HCT116 (cell line): ENCODE results near the gene HPCAL4. TPM values are rescaled to one million over a fixed set of nuclear protein-coding genes. Genes with fewer than 3 reads are reported as not detected.
A peak's percentile ranks its signal among the peaks of the same experiment; 100 is the strongest.

Experiments
- ATAC-seq: fragments of 200-7000 bp; cut with Tn5 transposase; 2 replicates; pipeline ENCODE4 v1.9.1; 2020; ENCODE audit warnings: mild to moderate bottlenecking, moderate library complexity
- BruUV-seq: library from RNA; stranded (reverse); fragments of 400-500 nt; replicated peaks from 2 replicates; lab custom pipeline; 2021; lab: Mats Ljungman, UMichigan
- CTCF ChIA-PET: fragments of 300-600 bp; sonication (Branson Sonifier 250); formaldehyde crosslinking; loops from one replicate; lab custom pipeline; 2021; ENCODE audit warnings: antibody characterized with exemption; lab: Charles Lee
- POLR2A ChIA-PET: fragments of 300-600, 350-600 bp; sonication (Branson Sonifier 250); formaldehyde crosslinking; loops from one replicate; lab custom pipeline; 2021; ENCODE audit warnings: antibody characterized with exemption; lab: Charles Lee
- RAD21 ChIA-PET, 2 experiments: fragments of 300-600 bp; sonication (Branson Sonifier 250); formaldehyde crosslinking; loops; one replicate each; lab custom pipeline; 2023; ENCODE audit warnings: low total read pairs in 2 of 2; ENCODE audit not compliant: uncharacterized antibody in 2 of 2, unreplicated experiment in 2 of 2, low non-redundant PET in 1 of 2; lab: Charles Lee
- DNase-seq: peaks from one replicate; pipeline ENCODE4 v3.0.0-alpha.2; 2010; ENCODE audit warnings: low read depth, low spot score
- H2AFZ ChIP-seq: fragments of 200-600 bp; shearing (Covaris generic), sonication (generic); 2 replicates; pipeline ENCODE4 v1.6.1; 2017; ENCODE audit warnings: low read depth, mixed run types, mixed read lengths, antibody characterized with exemption, low read length; ENCODE audit not compliant: poor library complexity, severe bottlenecking
- H3K27ac ChIP-seq: 2 replicates; pipeline ENCODE4 v1.5.1; 2012; ENCODE audit warnings: low read depth, low read length
- H3K27me3 ChIP-seq: fragments of 200-600 bp; sonication (generic); 2 replicates; pipeline ENCODE4 v1.6.1; 2016; ENCODE audit warnings: mixed run types, low read length, mixed read lengths; ENCODE audit not compliant: insufficient read depth
- H3K36me3 ChIP-seq, 2 experiments: fragments of 200-500 bp in 1 of 2; fragments of 200-600 bp in 1 of 2; sonication (Bioruptor generic) in 1 of 2; sonication (generic) in 1 of 2; 2 replicates each; pipeline versions ENCODE4 v1.5.1 to v1.6.1; 2014 to 2016; ENCODE audit warnings: low read length in 2 of 2, inconsistent platforms in 1 of 2, mixed read lengths in 1 of 2, mixed run types in 1 of 2; ENCODE audit not compliant: insufficient read depth in 2 of 2, control insufficient read depth in 1 of 2
- H3K4me1 ChIP-seq, 2 experiments: fragments of 200-600 bp in 1 of 2; sonication (generic) in 1 of 2; 2 replicates each; pipeline versions ENCODE4 v1.5.1 to v1.6.1; 2012 to 2017; ENCODE audit warnings: low read length in 2 of 2, inconsistent platforms in 1 of 2, mild to moderate bottlenecking in 1 of 2, mixed read lengths in 1 of 2, mixed run types in 1 of 2, moderate library complexity in 1 of 2; ENCODE audit not compliant: insufficient read depth in 2 of 2, control insufficient read depth in 1 of 2
- H3K4me2 ChIP-seq: fragments of 200-600 bp; sonication (generic); 2 replicates; pipeline ENCODE4 v1.6.1; 2017; ENCODE audit warnings: mixed run types, low read length, mixed read lengths
- H3K4me3 ChIP-seq, 2 experiments: fragments of 200-600 bp in 1 of 2; sonication (generic) in 1 of 2; replicated peaks in 1 of 2; 2 replicates each; pipeline ENCODE4 v1.5.1; 2011 to 2016; ENCODE audit warnings: low read length in 2 of 2, control low read depth in 1 of 2, low read depth in 1 of 2, mild to moderate bottlenecking in 1 of 2, mixed read lengths in 1 of 2, mixed run types in 1 of 2
- H3K79me2 ChIP-seq: fragments of 200-600 bp; sonication (generic); 2 replicates; pipeline ENCODE4 v1.6.1; 2017; ENCODE audit warnings: mild to moderate bottlenecking, mixed run types, low read length, moderate library complexity, mixed read lengths; ENCODE audit not compliant: insufficient read depth
- H3K9ac ChIP-seq: fragments of 200-600 bp; sonication (generic); 2 replicates; pipeline ENCODE4 v1.6.1; 2016; ENCODE audit warnings: low read length, mixed read lengths
- H3K9me2 ChIP-seq: fragments of 200-600 bp; sonication (generic), shearing (Covaris generic); 2 replicates; pipeline ENCODE4 v1.6.1; 2017; ENCODE audit warnings: mixed run types, mild to moderate bottlenecking, moderate library complexity; ENCODE audit not compliant: insufficient read depth
- H3K9me3 ChIP-seq, 2 experiments: fragments of 200-500 bp in 1 of 2; fragments of 200-600 bp in 1 of 2; sonication (Bioruptor generic) in 1 of 2; sonication (generic) in 1 of 2; 2 replicates each; pipeline ENCODE4 v1.6.1; 2014 to 2017; ENCODE audit warnings: low read length in 2 of 2, mixed read lengths in 2 of 2, inconsistent platforms in 1 of 2, low read depth in 1 of 2, mild to moderate bottlenecking in 1 of 2, mixed run types in 1 of 2, moderate library complexity in 1 of 2; ENCODE audit not compliant: control insufficient read depth in 1 of 2, insufficient read depth in 1 of 2
- H4K20me1 ChIP-seq: fragments of 200-600 bp; sonication (generic), shearing (Covaris generic); 2 replicates; pipeline ENCODE4 v1.6.1; 2017; ENCODE audit warnings: mixed run types, mild to moderate bottlenecking, moderate library complexity; ENCODE audit not compliant: insufficient read depth
- CEBPB ChIP-seq: IDR thresholded peaks from 2 replicates; pipeline ENCODE4 v1.6.1; 2012; ENCODE audit warnings: low read depth
- CTCF ChIP-seq, 3 experiments: fragments of 200-600 bp in 1 of 3; sonication (generic) in 1 of 3; IDR thresholded peaks in 2 of 3; conservative IDR thresholded peaks in 1 of 3; 2 replicates each; pipeline ENCODE4 v1.5.1; 2012 to 2017; ENCODE audit warnings: low read depth in 2 of 3, low read length in 2 of 3, antibody characterized with exemption in 1 of 3, borderline replicate concordance in 1 of 3, control low read depth in 1 of 3, mild to moderate bottlenecking in 1 of 3, mixed read lengths in 1 of 3, mixed run types in 1 of 3, moderate library complexity in 1 of 3; ENCODE audit not compliant: insufficient read depth in 1 of 3
- EZH2 ChIP-seq: fragments of 200-600 bp; sonication (generic); IDR thresholded peaks from 2 replicates; pipeline ENCODE4 v1.6.1; 2017; ENCODE audit warnings: antibody characterized with exemption, mixed run types
- EZH2phosphoT487 ChIP-seq: fragments of 200-600 bp; IDR thresholded peaks from 2 replicates; pipeline ENCODE4 v1.6.1; 2018; ENCODE audit warnings: antibody characterized with exemption, borderline replicate concordance
- FOSL1 ChIP-seq: IDR thresholded peaks from 2 replicates; pipeline ENCODE4 v1.6.1; 2012; ENCODE audit warnings: low read depth
- JUND ChIP-seq: IDR thresholded peaks from 2 replicates; pipeline ENCODE4 v1.6.1; 2012
- MAX ChIP-seq: IDR thresholded peaks from 2 replicates; pipeline ENCODE4 v1.6.1; 2012
- SIN3A ChIP-seq: IDR thresholded peaks from 2 replicates; pipeline ENCODE4 v1.6.1; 2012; ENCODE audit warnings: low read depth
- ZNF274 ChIP-seq: fragments of 200-500 bp; sonication (Bioruptor generic); IDR thresholded peaks from 2 replicates; pipeline ENCODE4 v1.6.1; 2014; ENCODE audit warnings: mild to moderate bottlenecking, low read depth, low read length, inconsistent platforms
- intact Hi-C: fragments of 100-400 bp; cut with micrococcal nuclease; formaldehyde crosslinking; loops from 2 replicates; pipeline ENCODE4 v1.10.0; 2022
- total RNA-seq: library from RNA; stranded (reverse); gene quantifications from one replicate; pipeline ENCODE4 v1.2.1, GENCODE V29; 2021; ENCODE audit not compliant: unreplicated experiment

HPCAL4 gene
- total RNA-seq, 1 experiment from 2014 or later = 5.2 TPM

GRCh38 chr1:39657402-39657801 is 33.8 kb downstream of the HPCAL4 start:
- H3K79me2 ChIP-seq = no peaks in the 10 kb centered on the region
- ChIA-PET RAD21 (interaction anchor here in 1 of 2 experiments (1.0 kb wide), 1 partner anchor 51 kb away, joined by 3 read pairs; no protein-coding TSS in a partner anchor), CTCF (interaction anchor here (0.6 to 3.9 kb wide), 19 partner anchors 9 to 559 kb away, joined by 3 to 38 read pairs (median 4); partner anchors contain the start of genes HPCAL4 and PPIE), POLR2A (interaction anchor here (1.6 kb wide), 1 partner anchor 51 kb away, joined by 8 read pairs; no protein-coding TSS in a partner anchor)
- H3K9me2 ChIP-seq = no peaks in the 10 kb centered on the region
- DNase-seq (no peak), ATAC-seq (no peak)
- H3K9me3 ChIP-seq = no peaks in the 10 kb centered on the region
- H3K27ac ChIP-seq = no peak overlapping the region
- peak overlapping the region; percentile 41 to 50 for H3K4me3 ChIP-seq
- H2AFZ ChIP-seq = no peak overlapping the region
- H3K9ac ChIP-seq = peak overlapping the region; percentile 25; the same call in 1 of the 2 replicates
- H3K27me3 ChIP-seq = no peaks in the 10 kb centered on the region
- BruUV-seq = no TSS peak
- H3K4me2 ChIP-seq = peak overlapping the region; percentile 73
- intact Hi-C loops = loop anchor here (5.0 kb wide), 1 partner anchor 65 kb away; no protein-coding TSS in a partner anchor
- H3K4me1 ChIP-seq = peaks cover 0 to 19% of the 10 kb centered on the region in 2 experiments; a peak in 2 of 4 replicates
- H3K36me3 ChIP-seq = no peaks in the 10 kb centered on the region
- H4K20me1 ChIP-seq = no peaks in the 10 kb centered on the region
- TF ChIP-seq FOSL1 = no peak
- no peak for TF ChIP-seq SIN3A
- no peak for TF ChIP-seq MAX
- TF ChIP-seq JUND = no peak
- TF ChIP-seq ZNF274 = no peak
- no peak for TF ChIP-seq EZH2
- no peak for TF ChIP-seq EZH2phosphoT487

- H3K4me2 ChIP-seq = no peak overlapping the region
- TF ChIP-seq CEBPB (no peak), EZH2phosphoT487 (no peak), CTCF (IDR thresholded peaks at IDR 0.05 in 2 of 3, conservative IDR thresholded peaks at IDR 0.05 in 1 of 3; ENCODE audit: borderline replicate concordance in 1 of 3, insufficient read depth in 1 of 3, low read depth in 2 of 3, low read length in 2 of 3) (no peak)
- ATAC-seq (no peak), DNase-seq (no peak)
- H3K9me3 ChIP-seq = no peaks in the 10 kb centered on the region
- H3K36me3 ChIP-seq = no peaks in the 10 kb centered on the region
- no peaks in the 10 kb centered on the region for H3K9me2 ChIP-seq
- no TSS peak for BruUV-seq
- H3K79me2 ChIP-seq = no peaks in the 10 kb centered on the region
- H4K20me1 ChIP-seq = no peaks in the 10 kb centered on the region
- ChIA-PET POLR2A (no interaction called here), RAD21 (no interaction called here), CTCF (interaction anchor here (0.7 to 3.9 kb wide), 3 partner anchors 10 to 50 kb away, joined by 3 to 38 read pairs (median 33); no protein-coding TSS in a partner anchor)
- H3K4me1 ChIP-seq = peaks cover 0 to 19% of the 10 kb centered on the region in 2 experiments; a peak in 2 of 4 replicates
- H3K27ac ChIP-seq = no peak overlapping the region
- H2AFZ ChIP-seq = no peak overlapping the region
- no peak overlapping the region for H3K9ac ChIP-seq
- intact Hi-C loops = loop anchor here (5.0 kb wide), 1 partner anchor 66 kb away; no protein-coding TSS in a partner anchor
- no peaks in the 10 kb centered on the region for H3K27me3 ChIP-seq
- no peak overlapping the region for H3K4me3 ChIP-seq
Measured at GRCh38 chr1:39656391-39656790, 34.8 kb downstream of the HPCAL4 start.
